Skeletal muscle tissue (tissue), 4 donors: Measurements from ENCODE around the gene LDLRAD3. TPM values are rescaled to one million over a fixed set of nuclear protein-coding genes. Genes with fewer than 3 reads are reported as not detected.

Experiments used
- H3K27ac ChIP-seq: one replicate; pipeline ENCODE4 v1.7.0; 2013; ENCODE audit warnings: mild to moderate bottlenecking, low read depth, low read length, inconsistent platforms
- H3K27me3 ChIP-seq, 3 donors: one replicate each; pipeline ENCODE4 v1.7.0; 2013; ENCODE audit warnings: low read length in 3 of 3; ENCODE audit not compliant: control insufficient read depth in 3 of 3, insufficient read depth in 3 of 3
- H3K36me3 ChIP-seq, 3 donors: one replicate each; pipeline ENCODE4 v1.7.0; 2013; ENCODE audit warnings: low read length in 3 of 3; ENCODE audit not compliant: control insufficient read depth in 3 of 3, insufficient read depth in 3 of 3
- H3K4me1 ChIP-seq, 3 donors: one replicate each; pipeline ENCODE4 v1.7.0; 2013; ENCODE audit warnings: low read length in 3 of 3, mild to moderate bottlenecking in 3 of 3; ENCODE audit not compliant: control insufficient read depth in 3 of 3, insufficient read depth in 3 of 3
- H3K4me3 ChIP-seq, 3 donors: one replicate each; pipeline ENCODE4 v1.7.0; 2013; ENCODE audit warnings: low read length in 3 of 3
- H3K9ac ChIP-seq, 3 donors: one replicate each; pipeline ENCODE4 v1.7.0; 2013; ENCODE audit warnings: low read length in 3 of 3, mild to moderate bottlenecking in 3 of 3, moderate library complexity in 2 of 3, low read depth in 1 of 3
- H3K9me3 ChIP-seq, 3 donors: one replicate each; pipeline ENCODE4 v1.7.0; 2013; ENCODE audit warnings: low read length in 3 of 3; ENCODE audit not compliant: control insufficient read depth in 3 of 3
- total RNA-seq: library from RNA; depleted of rRNA; stranded (reverse); fragments of >200 nt; gene quantifications from one replicate; pipeline ENCODE4 v1.2.3, GENCODE V29; 2014
- donor health status: Osteomylitis.

Gene LDLRAD3
- total RNA-seq, 1 donor from 2014 or later = 39.1 TPM

DNA sequence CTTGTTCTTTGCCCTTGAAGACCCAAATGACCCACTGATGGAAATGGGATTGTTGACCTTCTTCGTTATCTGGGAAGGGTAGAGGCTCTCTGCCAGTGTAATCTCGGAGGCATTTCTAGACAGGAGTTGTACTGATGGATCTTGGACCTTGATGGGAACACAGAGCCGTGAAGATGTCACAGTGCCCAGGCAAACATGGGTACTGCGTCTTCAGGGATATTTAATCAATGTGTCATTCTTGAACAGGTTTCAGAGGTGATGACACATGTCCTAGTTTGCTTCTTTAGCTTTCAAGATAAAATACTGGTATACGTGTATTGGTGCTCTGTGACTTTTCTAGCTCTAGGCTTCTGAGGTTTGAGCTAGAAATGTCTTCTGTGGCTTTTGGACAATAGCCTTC lies 6.2 kb downstream of the LDLRAD3 start:
- Histone ChIP-seq H3K9me3 (no peaks in the 10 kb centered on the region), H3K9ac (no peak overlapping the region), H3K27me3 (no peaks in the 10 kb centered on the region), H3K36me3 (no peaks in the 10 kb centered on the region), H3K4me1 (peaks cover 3 to 13% (median 9%) of the 10 kb centered on the region in 3 donors), H3K4me3 (no peak overlapping the region), H3K27ac (no peak overlapping the region)

- Histone ChIP-seq H3K4me3 (no peak overlapping the region), H3K27ac (no peak overlapping the region), H3K27me3 (no peaks in the 10 kb centered on the region), H3K4me1 (peaks cover 0 to 8% (median 0%) of the 10 kb centered on the region in 3 donors), H3K9me3 (no peaks in the 10 kb centered on the region), H3K9ac (no peak overlapping the region), H3K36me3 (no peaks in the 10 kb centered on the region)
Observed at GRCh38 chr11:35951680-35952079, 7.8 kb downstream of the LDLRAD3 start.

- Histone ChIP-seq H3K4me1 (peaks cover 0 to 5% (median 0%) of the 10 kb centered on the region in 3 donors), H3K27me3 (no peaks in the 10 kb centered on the region), H3K36me3 (no peaks in the 10 kb centered on the region), H3K27ac (no peak overlapping the region), H3K4me3 (no peak overlapping the region), H3K9me3 (no peaks in the 10 kb centered on the region), H3K9ac (no peak overlapping the region)
Observed at GRCh38 chr11:35953081-35953760, 9.4 kb downstream of the LDLRAD3 start.

GRCh38 chr11:35954205-35954604 lies 10.3 kb downstream of the LDLRAD3 start:
- Histone ChIP-seq H3K4me1 (peaks cover 0 to 5% (median 0%) of the 10 kb centered on the region in 3 donors), H3K9me3 (no peaks in the 10 kb centered on the region), H3K36me3 (no peaks in the 10 kb centered on the region), H3K4me3 (no peak overlapping the region), H3K27me3 (no peaks in the 10 kb centered on the region), H3K9ac (no peak overlapping the region), H3K27ac (no peak overlapping the region)

DNA sequence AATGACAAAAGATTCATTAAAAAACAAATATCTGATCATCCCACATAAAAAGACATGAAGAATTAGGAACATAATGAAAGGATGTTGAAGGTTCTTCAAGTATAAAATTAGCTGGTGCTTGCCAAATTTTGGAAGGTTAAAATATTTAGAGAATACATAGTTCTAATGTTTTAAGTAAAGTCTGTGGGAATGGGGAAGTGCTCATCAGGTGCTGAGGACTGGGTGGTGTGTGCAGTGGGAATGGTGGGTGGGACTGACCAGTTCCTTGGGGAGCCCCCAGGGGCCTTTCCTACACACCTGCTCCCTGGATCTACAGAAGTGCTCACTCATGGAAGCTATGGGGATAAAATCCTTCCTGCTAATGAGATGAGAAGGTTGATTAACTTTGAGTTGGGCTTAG lies 11.8 kb downstream of the LDLRAD3 start:
- H3K36me3 ChIP-seq = no peaks in the 10 kb centered on the region
- no peak overlapping the region for H3K27ac ChIP-seq
- peaks cover 0 to 5% (median 0%) of the 10 kb centered on the region in 3 donors for H3K4me1 ChIP-seq
- H3K4me3 ChIP-seq = no peak overlapping the region
- H3K9ac ChIP-seq = no peak overlapping the region
- H3K9me3 ChIP-seq = no peaks in the 10 kb centered on the region
- H3K27me3 ChIP-seq = no peaks in the 10 kb centered on the region

GRCh38 chr11:35962369-35963138 lies 18.7 kb downstream of the LDLRAD3 start:
- Histone ChIP-seq H3K4me1 (no peaks in the 10 kb centered on the region), H3K27ac (no peak overlapping the region), H3K4me3 (no peak overlapping the region)

GRCh38 chr11:35963911-35964310 lies 20.0 kb downstream of the LDLRAD3 start:
- H3K36me3 ChIP-seq = no peaks in the 10 kb centered on the region
- H3K27ac ChIP-seq = no peak overlapping the region
- no peaks in the 10 kb centered on the region for H3K4me1 ChIP-seq
- H3K4me3 ChIP-seq = no peak overlapping the region
- no peak overlapping the region for H3K9ac ChIP-seq
- H3K9me3 ChIP-seq = no peaks in the 10 kb centered on the region
- H3K27me3 ChIP-seq = no peaks in the 10 kb centered on the region

More at GRCh38 chr11:35962369-35963138, 18.7 kb downstream of the LDLRAD3 start:
- no peaks in the 10 kb centered on the region for H3K9me3 ChIP-seq
- no peaks in the 10 kb centered on the region for H3K36me3 ChIP-seq
- H3K27me3 ChIP-seq = no peaks in the 10 kb centered on the region
- H3K9ac ChIP-seq = no peak overlapping the region

GRCh38 chr11:35964841-35965240 lies 21.0 kb downstream of the LDLRAD3 start:
- Histone ChIP-seq H3K4me3 (no peak overlapping the region), H3K4me1 (peaks cover 0 to 3% (median 0%) of the 10 kb centered on the region in 3 donors), H3K27ac (no peak overlapping the region), H3K36me3 (no peaks in the 10 kb centered on the region), H3K27me3 (no peaks in the 10 kb centered on the region), H3K9ac (no peak overlapping the region), H3K9me3 (no peaks in the 10 kb centered on the region)

- no peaks in the 10 kb centered on the region for H3K9me3 ChIP-seq
- H3K36me3 ChIP-seq = no peaks in the 10 kb centered on the region
- H3K4me1 ChIP-seq = peaks cover 0 to 3% (median 0%) of the 10 kb centered on the region in 3 donors
- no peak overlapping the region for H3K27ac ChIP-seq
- H3K9ac ChIP-seq = no peak overlapping the region
- H3K4me3 ChIP-seq = no peak overlapping the region
- no peaks in the 10 kb centered on the region for H3K27me3 ChIP-seq
Observed at GRCh38 chr11:35967042-35967441, 23.2 kb downstream of the LDLRAD3 start.

DNA sequence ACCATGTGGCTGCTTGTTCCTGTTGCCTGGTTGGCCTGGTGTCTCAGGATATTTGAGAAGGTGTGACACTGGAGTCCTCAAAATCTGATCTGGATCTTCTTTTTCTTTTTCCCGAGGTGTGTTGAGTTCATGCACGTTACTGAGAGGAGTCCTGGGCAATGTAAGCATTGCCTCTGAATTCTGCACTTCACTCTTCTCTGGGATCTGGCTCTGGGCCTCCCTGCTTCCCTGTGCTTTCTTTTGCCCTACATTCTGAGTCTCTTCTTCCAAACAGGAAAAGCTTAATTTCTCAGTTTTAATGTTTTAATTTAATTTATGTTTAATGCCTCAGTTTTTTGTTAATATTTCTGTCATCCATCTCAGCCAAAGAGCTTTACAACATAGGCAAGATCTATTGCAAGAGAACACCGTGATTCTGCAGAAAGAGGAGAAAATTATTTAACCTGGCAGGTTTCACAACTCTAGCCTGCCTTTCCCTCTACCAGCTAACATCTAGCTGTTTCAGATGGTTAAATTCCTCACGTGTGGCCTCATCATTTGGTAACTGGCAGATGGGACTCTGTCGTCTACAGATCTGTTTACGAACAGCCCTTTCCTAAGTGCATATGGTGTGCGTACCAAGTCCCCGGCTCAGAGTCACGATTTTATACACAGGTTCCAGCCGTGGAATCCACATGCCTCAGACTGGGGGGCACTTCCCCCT lies 24.7 kb downstream of the LDLRAD3 start:
- no peak overlapping the region for H3K9ac ChIP-seq
- H3K9me3 ChIP-seq = no peaks in the 10 kb centered on the region
- H3K27ac ChIP-seq = no peak overlapping the region
- no peak overlapping the region for H3K4me3 ChIP-seq
- H3K27me3 ChIP-seq = no peaks in the 10 kb centered on the region
- H3K36me3 ChIP-seq = no peaks in the 10 kb centered on the region
- H3K4me1 ChIP-seq = peaks cover 0 to 3% (median 0%) of the 10 kb centered on the region in 3 donors
